ENCODE data around the gene EXOC4. TPM values are rescaled to one million over a fixed set of nuclear protein-coding genes. Genes with fewer than 3 reads are reported as not detected.

The EXOC4 gene
- total RNA-seq, 4 donors from 2014 or later: 52.4 to 82.2 (median 67.0) TPM

DNA sequence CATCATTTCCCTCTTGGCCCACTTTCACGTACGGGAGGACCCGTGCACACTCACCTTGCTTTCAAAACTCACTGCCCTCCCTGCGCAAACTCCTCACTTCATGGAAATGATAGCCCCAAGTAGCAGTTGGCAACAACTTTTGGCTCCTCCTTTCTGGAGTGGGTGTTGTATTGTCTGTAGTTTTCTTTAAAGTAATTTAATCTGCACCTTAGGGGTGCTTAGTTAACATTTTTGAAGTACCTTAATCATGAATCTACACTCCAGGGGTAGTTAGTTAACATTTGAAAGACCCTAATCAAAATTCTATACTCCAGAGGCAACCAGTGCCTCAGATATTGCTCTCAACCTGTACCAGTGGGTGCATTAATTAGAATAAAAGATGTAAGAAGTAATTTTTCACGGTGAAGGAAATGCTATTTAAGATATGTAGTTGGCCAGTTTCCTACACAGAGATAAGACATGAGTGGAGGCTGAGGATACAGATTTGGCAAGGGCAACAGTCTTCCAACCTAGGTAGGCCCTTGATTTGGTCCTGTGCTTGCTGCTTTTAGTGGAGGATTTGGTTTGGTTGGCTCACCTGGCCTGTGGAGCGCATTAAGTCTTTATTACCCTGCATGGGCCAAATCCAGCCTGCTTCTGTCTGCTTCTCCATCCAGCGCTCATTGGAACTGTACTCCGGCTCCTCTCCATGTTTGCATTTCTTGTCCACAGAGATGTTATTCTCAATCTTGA lies 93.0 kb downstream of the EXOC4 start:
- WGBS, 2 donors: 76 to 77% methylated on average over 8 of the region's 8 CpGs
- TF ChIP-seq, protein P1, sequence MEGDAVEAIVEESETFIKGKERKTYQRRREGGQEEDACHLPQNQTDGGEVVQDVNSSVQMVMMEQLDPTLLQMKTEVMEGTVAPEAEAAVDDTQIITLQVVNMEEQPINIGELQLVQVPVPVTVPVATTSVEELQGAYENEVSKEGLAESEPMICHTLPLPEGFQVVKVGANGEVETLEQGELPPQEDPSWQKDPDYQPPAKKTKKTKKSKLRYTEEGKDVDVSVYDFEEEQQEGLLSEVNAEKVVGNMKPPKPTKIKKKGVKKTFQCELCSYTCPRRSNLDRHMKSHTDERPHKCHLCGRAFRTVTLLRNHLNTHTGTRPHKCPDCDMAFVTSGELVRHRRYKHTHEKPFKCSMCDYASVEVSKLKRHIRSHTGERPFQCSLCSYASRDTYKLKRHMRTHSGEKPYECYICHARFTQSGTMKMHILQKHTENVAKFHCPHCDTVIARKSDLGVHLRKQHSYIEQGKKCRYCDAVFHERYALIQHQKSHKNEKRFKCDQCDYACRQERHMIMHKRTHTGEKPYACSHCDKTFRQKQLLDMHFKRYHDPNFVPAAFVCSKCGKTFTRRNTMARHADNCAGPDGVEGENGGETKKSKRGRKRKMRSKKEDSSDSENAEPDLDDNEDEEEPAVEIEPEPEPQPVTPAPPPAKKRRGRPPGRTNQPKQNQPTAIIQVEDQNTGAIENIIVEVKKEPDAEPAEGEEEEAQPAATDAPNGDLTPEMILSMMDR (IDR thresholded peaks at IDR 0.05): no peak
- TF ChIP-seq POLR2A (IDR thresholded peaks at IDR 0.05): no peak
- no peak overlapping the region for H3K4me3 ChIP-seq (ENCODE audit: low read depth, poor library complexity, severe bottlenecking)
- intact Hi-C loops (cut with DNase I; ENCODE audit: low total_unique reads): no loop called here
- no peak for DNase-seq (ENCODE audit: low spot score in 2 of 2)

DNA sequence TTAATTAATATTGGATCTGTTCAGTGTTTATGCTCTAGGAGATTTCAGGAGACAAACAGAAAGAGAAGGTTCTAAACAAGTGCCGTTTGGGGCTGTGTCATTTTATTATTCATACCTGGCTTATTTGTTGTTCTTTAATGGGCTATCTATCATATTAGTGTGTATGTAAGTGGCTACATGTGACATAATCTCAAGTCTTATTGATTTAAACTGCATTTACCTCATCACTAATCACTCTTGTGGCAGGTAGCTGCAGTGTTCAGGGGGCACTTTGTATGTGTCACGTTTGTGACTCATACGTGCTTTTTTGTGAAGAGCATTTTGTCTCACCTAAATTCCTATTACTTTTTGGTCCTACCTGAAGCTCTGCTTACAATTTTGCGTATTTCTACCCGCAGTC lies 95.4 kb downstream of the EXOC4 start:
- intact Hi-C loops (cut with DNase I; ENCODE audit: low total_unique reads): no loop called here

DNA sequence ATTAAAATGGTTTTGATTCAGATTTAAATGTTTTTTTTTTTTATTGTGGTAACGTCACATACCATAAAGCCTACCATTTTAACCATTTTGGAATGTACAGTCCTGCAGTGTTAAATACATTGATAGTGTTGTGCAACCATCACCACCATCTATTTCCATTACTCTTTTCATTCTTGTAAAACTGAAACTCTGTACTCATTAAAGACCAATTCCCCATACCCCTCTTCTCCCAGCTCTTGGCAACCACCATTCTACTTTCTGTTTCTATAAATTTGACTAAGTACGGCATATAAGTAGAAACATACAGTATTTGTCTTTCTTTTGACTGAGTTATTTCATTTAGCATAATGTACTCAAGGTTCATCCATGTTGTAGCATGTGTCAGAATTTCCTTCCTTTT lies 96.2 kb downstream of the EXOC4 start:
- no peak for DNase-seq (ENCODE audit: low spot score in 2 of 2)
- TF ChIP-seq, protein P1 (IDR thresholded peaks at IDR 0.05): no peak
- TF ChIP-seq POLR2A (IDR thresholded peaks at IDR 0.05): no peak
- intact Hi-C loops (cut with DNase I; ENCODE audit: low total_unique reads): no loop called here
- 95 to 96% methylated on average over 2 of the region's 2 CpGs for WGBS, 2 donors
- H3K4me3 ChIP-seq (ENCODE audit: low read depth, poor library complexity, severe bottlenecking): no peak overlapping the region

More for the DNA sequence above, 95.4 kb downstream of the EXOC4 start:
- no peak for TF ChIP-seq POLR2A (IDR thresholded peaks at IDR 0.05)
- TF ChIP-seq, protein P1 (IDR thresholded peaks at IDR 0.05): no peak
- no peak for DNase-seq (ENCODE audit: low spot score in 2 of 2)
- H3K4me3 ChIP-seq (ENCODE audit: low read depth, poor library complexity, severe bottlenecking): no peak overlapping the region
- WGBS, 2 donors: 93 to 95% methylated on average over 5 of the region's 5 CpGs

DNA sequence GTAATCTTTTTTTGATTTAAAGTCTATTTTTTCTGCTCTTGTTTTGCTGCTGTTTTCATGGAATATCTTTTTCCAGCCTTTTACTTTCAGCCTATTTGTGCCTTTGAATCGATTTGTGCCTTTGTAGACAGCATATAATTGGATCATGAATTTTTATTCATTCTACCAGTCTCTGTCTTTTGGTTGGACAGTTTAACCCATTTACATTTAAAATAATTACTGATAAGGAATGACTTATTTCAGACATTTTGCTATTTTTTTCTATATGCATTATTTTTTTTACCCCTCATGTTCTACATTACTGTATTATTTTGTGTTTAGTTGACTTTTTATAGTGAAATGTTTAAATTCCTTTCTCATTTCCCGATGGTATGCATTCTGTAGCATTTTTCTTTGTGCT lies 99.6 kb downstream of the EXOC4 start:
- TF ChIP-seq POLR2A (IDR thresholded peaks at IDR 0.05): no peak
- TF ChIP-seq, protein P1 (IDR thresholded peaks at IDR 0.05): no peak
- intact Hi-C loops (cut with DNase I; ENCODE audit: low total_unique reads): no loop called here
- no peak overlapping the region for H3K4me3 ChIP-seq (ENCODE audit: low read depth, poor library complexity, severe bottlenecking)
- WGBS, 2 donors: 96 to 98% methylated on average over 2 of the region's 2 CpGs
- DNase-seq (ENCODE audit: low spot score in 2 of 2): no peak

DNA sequence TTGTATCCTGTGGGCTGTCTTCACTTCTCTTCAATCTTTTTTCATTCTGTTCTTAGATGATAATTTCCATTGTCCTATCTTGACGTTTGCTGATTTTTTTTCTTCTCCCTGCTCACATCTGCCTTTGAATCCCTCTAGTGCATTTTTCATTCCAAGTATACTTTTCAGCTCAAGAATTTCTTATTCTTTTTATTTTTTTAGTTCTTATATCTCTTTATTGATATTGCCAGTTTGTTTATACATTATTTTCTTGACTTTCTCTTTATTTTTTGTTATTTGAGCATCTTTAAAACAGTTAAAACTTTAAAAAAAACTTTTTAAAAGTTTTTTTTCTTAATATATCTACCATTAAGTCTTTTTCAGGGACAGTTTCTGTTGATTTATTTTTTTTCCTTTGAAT lies 100.9 kb downstream of the EXOC4 start:
- 88 to 94% methylated on average over 1 of the region's 1 CpG for WGBS, 2 donors
- DNase-seq (ENCODE audit: low spot score in 2 of 2): no peak
- intact Hi-C loops (cut with DNase I; ENCODE audit: low total_unique reads): no loop called here
- H3K4me3 ChIP-seq (ENCODE audit: low read depth, poor library complexity, severe bottlenecking): no peak overlapping the region
- no peak for TF ChIP-seq POLR2A (IDR thresholded peaks at IDR 0.05)

DNA sequence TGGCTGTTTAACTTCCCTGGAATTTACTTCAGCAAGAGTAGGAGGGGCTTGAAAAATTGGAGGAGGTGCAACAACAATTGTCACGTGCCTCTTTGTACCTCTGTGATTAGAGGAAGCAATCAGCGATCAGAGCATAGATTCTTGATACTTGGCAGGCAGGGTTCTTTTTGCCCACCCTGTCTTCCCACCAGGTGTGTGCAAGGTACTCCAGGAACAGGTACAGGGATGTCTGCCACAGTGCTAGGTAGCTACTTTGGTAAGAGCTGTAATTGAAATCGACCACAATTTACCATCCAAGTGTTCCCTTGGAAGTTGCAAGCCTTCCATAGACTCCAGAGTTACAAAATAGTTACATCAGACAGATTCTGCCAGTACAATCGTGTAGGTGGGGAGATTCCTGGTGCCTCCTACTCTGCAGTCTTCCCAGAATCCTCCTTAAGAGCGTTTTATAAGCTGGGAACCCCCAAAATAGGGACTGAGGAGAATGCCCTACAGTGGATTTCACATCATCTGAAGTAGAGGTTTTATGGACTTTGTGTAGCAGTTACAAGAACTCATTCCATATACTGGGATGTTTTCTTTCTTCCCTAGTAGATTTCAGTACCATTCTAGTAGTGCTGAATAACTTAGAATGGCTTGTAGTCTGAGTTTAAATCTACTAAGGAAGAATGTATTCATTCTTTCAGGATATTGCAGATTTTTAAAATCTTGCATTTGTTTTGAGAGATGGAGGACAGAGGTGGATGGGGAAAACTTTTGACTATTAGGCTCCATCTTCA lies 101.9 kb downstream of the EXOC4 start:
- H3K4me3 ChIP-seq (ENCODE audit: low read depth, poor library complexity, severe bottlenecking): no peak overlapping the region
- WGBS, 2 donors: 83 to 85% methylated on average over 5 of the region's 5 CpGs
- TF ChIP-seq, protein P1 (IDR thresholded peaks at IDR 0.05): no peak
- TF ChIP-seq POLR2A (IDR thresholded peaks at IDR 0.05): no peak
- DNase-seq (ENCODE audit: low spot score in 2 of 2): no peak
- intact Hi-C loops (cut with DNase I; ENCODE audit: low total_unique reads): no loop called here

All from lower leg skin (tissue), 4 donors.